Keratinocyte (primary cell): ENCODE measurements around the gene DPP3. TPM values are rescaled to one million over a fixed set of nuclear protein-coding genes. Genes with fewer than 3 reads are reported as not detected.

Experiments
- DNase-seq: peaks from one replicate; pipeline ENCODE4 v3.0.0-alpha.2; 2011; ENCODE audit warnings: low read depth, missing footprints, low spot score
- FAIRE-seq: peaks from 2 replicates; lab custom pipeline; 2011; peaks lifted over from hg19 to GRCh38; lab: Jason Lieb, UNC
- H2AFZ ChIP-seq: 2 replicates; pipeline ENCODE4 v1.6.0; 2012; ENCODE audit warnings: low read length, control low read depth, inconsistent platforms; ENCODE audit not compliant: control insufficient read depth
- H3K27ac ChIP-seq: 2 replicates; pipeline ENCODE4 v1.5.1; 2011; ENCODE audit warnings: low read length; ENCODE audit not compliant: control insufficient read depth, insufficient read depth
- H3K27me3 ChIP-seq: 3 replicates; pipeline ENCODE4 v1.6.0; 2011; ENCODE audit warnings: low read length; ENCODE audit not compliant: control insufficient read depth, insufficient read depth; ENCODE audit errors: extremely low read depth
- H3K36me3 ChIP-seq, 2 experiments: 2 replicates in 1 of 2; 3 replicates in 1 of 2; pipeline ENCODE4 v1.5.1; 2011; ENCODE audit warnings: low read length in 2 of 2, mild to moderate bottlenecking in 1 of 2; ENCODE audit not compliant: control insufficient read depth in 2 of 2, insufficient read depth in 2 of 2; ENCODE audit errors: extremely low read depth in 1 of 2
- H3K4me1 ChIP-seq: 3 replicates; pipeline ENCODE4 v1.5.1; 2011; ENCODE audit warnings: low read length; ENCODE audit not compliant: control insufficient read depth, insufficient read depth; ENCODE audit errors: extremely low read depth
- H3K4me2 ChIP-seq: 3 replicates; pipeline ENCODE4 v1.6.0; 2011; ENCODE audit warnings: low read depth, low read length; ENCODE audit not compliant: control insufficient read depth, insufficient read depth; ENCODE audit errors: extremely low read depth
- H3K4me3 ChIP-seq, 3 experiments: fragments of 200-600 bp in 1 of 3; sonication (generic) in 1 of 3; 2 replicates in 2 of 3; 3 replicates in 1 of 3; pipeline ENCODE4 v1.5.1; 2011 to 2016; ENCODE audit warnings: low read length in 3 of 3, mild to moderate bottlenecking in 3 of 3, control low read depth in 2 of 3, inconsistent platforms in 1 of 3, low read depth in 1 of 3, mixed read lengths in 1 of 3, mixed run types in 1 of 3, moderate library complexity in 1 of 3; ENCODE audit not compliant: control insufficient read depth in 2 of 3, insufficient read depth in 2 of 3; ENCODE audit errors: extremely low read depth in 1 of 3
- H3K79me2 ChIP-seq: 2 replicates; pipeline ENCODE4 v1.6.0; 2012; ENCODE audit warnings: low read length; ENCODE audit not compliant: control insufficient read depth, insufficient read depth
- H3K9ac ChIP-seq: 3 replicates; pipeline ENCODE4 v1.6.0; 2011; ENCODE audit warnings: low read length; ENCODE audit not compliant: control insufficient read depth, insufficient read depth; ENCODE audit errors: extremely low read depth
- H3K9me1 ChIP-seq: 3 replicates; pipeline ENCODE4 v1.6.0; 2011; ENCODE audit warnings: low read length; ENCODE audit not compliant: control insufficient read depth, insufficient read depth; ENCODE audit errors: extremely low read depth
- H3K9me3 ChIP-seq: 2 replicates; pipeline ENCODE4 v1.5.1; 2012; ENCODE audit warnings: low read depth, low read length; ENCODE audit not compliant: control insufficient read depth
- H4K20me1 ChIP-seq: 3 replicates; pipeline ENCODE4 v1.6.0; 2011; ENCODE audit warnings: low read length; ENCODE audit not compliant: control insufficient read depth, insufficient read depth; ENCODE audit errors: extremely low read depth
- EZH2 ChIP-seq: IDR thresholded peaks from one replicate; pipeline ENCODE4 v1.6.1; 2012; ENCODE audit warnings: inconsistent platforms, mild to moderate bottlenecking, low read length, moderate library complexity
- dilution Hi-C: fragments of 300-500 bp; cut with MboI; formaldehyde crosslinking; loops from one replicate; pipeline ENCODE4 v1.7.0; 2020; ENCODE audit warnings: low sequenced_read_pairs; ENCODE audit not compliant: extremely low pct_ligation_motif_present
- polyA plus RNA-seq, 5 experiments: library from polyadenylated mRNA; depleted of rRNA in 3 of 5; stranded (reverse) in 3 of 5; stranded (forward) in 1 of 5; unstranded in 1 of 5; fragments of >200 nt; gene quantifications; 1 replicate in 1 of 5; 2 replicates in 3 of 5; 3 replicates in 1 of 5; pipeline versions ENCODE4 v1.2.1 to v1.2.3, GENCODE V29; 2011 to 2012; ENCODE audit warnings: missing spikeins in 2 of 5, low read depth in 1 of 5, low replicate concordance in 1 of 5
- TF ChIP-seq, protein P1 (sequence below), 3 experiments: IDR thresholded peaks in 1 of 3; conservative IDR thresholded peaks in 1 of 3; optimal IDR thresholded peaks in 1 of 3; 2 replicates in 2 of 3; 3 replicates in 1 of 3; pipeline versions ENCODE3 to v1.5.1; 2011; ENCODE audit warnings: low read length in 3 of 3, mild to moderate bottlenecking in 3 of 3, moderate library complexity in 2 of 3, control low read depth in 1 of 3, inconsistent platforms in 1 of 3; ENCODE audit not compliant: insufficient read depth in 2 of 3; ENCODE audit errors: extremely low read depth in 1 of 3

Gene DPP3
- polyA plus RNA-seq, 1 donor (not counting 4 experiments of a cell fraction or from before 2014, with no cell fraction given): 57.9 TPM

GRCh38 chr11:66448523-66448922 lies 31.7 kb upstream of the DPP3 start:
- TF ChIP-seq, protein P1, sequence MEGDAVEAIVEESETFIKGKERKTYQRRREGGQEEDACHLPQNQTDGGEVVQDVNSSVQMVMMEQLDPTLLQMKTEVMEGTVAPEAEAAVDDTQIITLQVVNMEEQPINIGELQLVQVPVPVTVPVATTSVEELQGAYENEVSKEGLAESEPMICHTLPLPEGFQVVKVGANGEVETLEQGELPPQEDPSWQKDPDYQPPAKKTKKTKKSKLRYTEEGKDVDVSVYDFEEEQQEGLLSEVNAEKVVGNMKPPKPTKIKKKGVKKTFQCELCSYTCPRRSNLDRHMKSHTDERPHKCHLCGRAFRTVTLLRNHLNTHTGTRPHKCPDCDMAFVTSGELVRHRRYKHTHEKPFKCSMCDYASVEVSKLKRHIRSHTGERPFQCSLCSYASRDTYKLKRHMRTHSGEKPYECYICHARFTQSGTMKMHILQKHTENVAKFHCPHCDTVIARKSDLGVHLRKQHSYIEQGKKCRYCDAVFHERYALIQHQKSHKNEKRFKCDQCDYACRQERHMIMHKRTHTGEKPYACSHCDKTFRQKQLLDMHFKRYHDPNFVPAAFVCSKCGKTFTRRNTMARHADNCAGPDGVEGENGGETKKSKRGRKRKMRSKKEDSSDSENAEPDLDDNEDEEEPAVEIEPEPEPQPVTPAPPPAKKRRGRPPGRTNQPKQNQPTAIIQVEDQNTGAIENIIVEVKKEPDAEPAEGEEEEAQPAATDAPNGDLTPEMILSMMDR (optimal IDR thresholded peaks at IDR 0.05 in 1 of 3, IDR thresholded peaks at IDR 0.05 in 1 of 3, conservative IDR thresholded peaks at IDR 0.05 in 1 of 3; ENCODE audit: extremely low read depth in 1 of 3, insufficient read depth in 2 of 3, low read length in 3 of 3): no peak
- no peak for TF ChIP-seq EZH2
- dilution Hi-C loops: no loop called here

DNA sequence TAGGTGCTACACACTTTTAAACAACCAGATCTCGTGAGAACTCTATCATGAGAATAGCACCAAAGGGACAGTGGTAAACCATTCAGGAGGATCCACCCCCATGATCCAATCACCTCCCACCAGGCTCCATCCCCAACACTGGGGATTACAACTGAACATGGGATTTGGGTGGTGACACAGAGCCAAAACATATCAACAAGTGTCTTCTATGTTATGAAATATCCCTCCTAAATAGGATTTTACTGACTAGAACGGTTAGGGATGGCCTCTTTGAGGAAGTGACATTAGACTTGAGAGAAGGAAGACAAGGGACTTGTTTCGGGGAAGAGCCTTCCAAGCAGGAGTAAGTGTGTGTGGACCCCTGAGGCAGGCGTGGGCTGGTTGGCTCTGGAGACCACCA lies 29.7 kb upstream of the DPP3 start:
- dilution Hi-C loops: no loop called here
- Histone ChIP-seq H2AFZ (no peak overlapping the region), H3K27me3 (peaks cover 4% of the 10 kb centered on the region), H3K4me1 (peaks cover 16% of the 10 kb centered on the region), H3K4me2 (no peak overlapping the region), H3K27ac (no peak overlapping the region), H3K36me3 (no peaks in the 10 kb centered on the region), H3K9me3 (no peaks in the 10 kb centered on the region), H4K20me1 (no peaks in the 10 kb centered on the region), H3K9ac (no peak overlapping the region), H3K79me2 (no peaks in the 10 kb centered on the region), H3K4me3 (no peak overlapping the region), H3K9me1 (peaks cover 2% of the 10 kb centered on the region)
- DNase-seq (no peak), FAIRE-seq (no peak)
- TF ChIP-seq EZH2: no peak
- TF ChIP-seq, protein P1 (optimal IDR thresholded peaks at IDR 0.05 in 1 of 3, IDR thresholded peaks at IDR 0.05 in 1 of 3, conservative IDR thresholded peaks at IDR 0.05 in 1 of 3; ENCODE audit: extremely low read depth in 1 of 3, insufficient read depth in 2 of 3, low read length in 3 of 3): no peak

More at GRCh38 chr11:66448523-66448922, 31.7 kb upstream of the DPP3 start:
- Histone ChIP-seq H3K4me2 (no peak overlapping the region), H3K79me2 (no peaks in the 10 kb centered on the region), H3K9ac (no peak overlapping the region), H3K27ac (no peak overlapping the region), H3K4me3 (no peak overlapping the region), H2AFZ (no peak overlapping the region), H3K9me1 (no peaks in the 10 kb centered on the region), H3K4me1 (no peaks in the 10 kb centered on the region), H3K27me3 (peaks cover 4% of the 10 kb centered on the region), H3K9me3 (no peaks in the 10 kb centered on the region), H4K20me1 (no peaks in the 10 kb centered on the region), H3K36me3 (no peaks in the 10 kb centered on the region)
- DNase-seq: no peak
- no peak for FAIRE-seq
